HG03095 (cell line): ENCODE data around the gene SRSF2.
"Not testable (repeated sequence)": the region's sequence is repeated elsewhere in the genome, so short reads cannot be mapped to it uniquely, and the experiment has no call there.

Experiments used
- ATAC-seq: cut with Tn5 transposase; IDR thresholded peaks from one replicate; pipeline ENCODE4 v1.9.1; 2021; ENCODE audit warnings: moderate library complexity; ENCODE audit not compliant: unreplicated experiment

Gene SRSF2

GRCh38 chr17:76722279-76722678 is 14.9 kb downstream of the SRSF2 start:
- ATAC-seq = no peak

GRCh38 chr17:76721463-76721862 is 15.7 kb downstream of the SRSF2 start:
- ATAC-seq = no peak

GRCh38 chr17:76720941-76721340 is 16.2 kb downstream of the SRSF2 start:
- no peak for ATAC-seq

GRCh38 chr17:76720211-76720610 is 16.9 kb downstream of the SRSF2 start:
- ATAC-seq = no peak

- no peak for ATAC-seq
Observed at GRCh38 chr17:76718516-76718915, 18.6 kb downstream of the SRSF2 start.

GRCh38 chr17:76716839-76717215 is 20.3 kb downstream of the SRSF2 start:
- ATAC-seq = no peak

GRCh38 chr17:76716146-76716838 is 20.8 kb downstream of the SRSF2 start:
- ATAC-seq = no peak

- no peak for ATAC-seq
Observed at GRCh38 chr17:76715496-76715830, 21.7 kb downstream of the SRSF2 start.

GRCh38 chr17:76714822-76715495 is 22.2 kb downstream of the SRSF2 start:
- no peak for ATAC-seq

- no peak for ATAC-seq
Observed at GRCh38 chr17:76714336-76714735, 22.8 kb downstream of the SRSF2 start.

- no peak for ATAC-seq
Observed at GRCh38 chr17:76713765-76714164, 23.4 kb downstream of the SRSF2 start.

GRCh38 chr17:76712321-76712720 is 24.8 kb downstream of the SRSF2 start:
- ATAC-seq = not testable (repeated sequence)

- ATAC-seq = no peak
Observed at GRCh38 chr17:76710863-76711611, 26.1 kb downstream of the SRSF2 start, which contains the start of gene MXRA7. Gene MXRA7, minus strand, starts transcription at chr17:76710965. Its CDS starts 19 bp downstream, at chr17:76710946.

- not testable (repeated sequence) for ATAC-seq
Observed at GRCh38 chr17:76709951-76710862, 26.9 kb downstream of the SRSF2 start.

GRCh38 chr17:76709077-76709950 is 27.8 kb downstream of the SRSF2 start:
- ATAC-seq = no peak

GRCh38 chr17:76707985-76708807 is 28.9 kb downstream of the SRSF2 start:
- ATAC-seq = no peak

- no peak for ATAC-seq
Observed at GRCh38 chr17:76706817-76707216, 30.3 kb downstream of the SRSF2 start.

GRCh38 chr17:76704805-76705204 is 32.3 kb downstream of the SRSF2 start:
- no peak for ATAC-seq
